GM21786 (cell line): ENCODE measurements around the gene RAMP1.
"Not testable (repeated sequence)": the region's sequence is repeated elsewhere in the genome, so short reads cannot be mapped to it uniquely, and the experiment has no call there.

ENCODE experiments used
- ATAC-seq: cut with Tn5 transposase; IDR thresholded peaks from one replicate; pipeline ENCODE4 v1.9.1; 2021; ENCODE audit not compliant: unreplicated experiment

The RAMP1 gene

GRCh38 chr2:237943395-237944094 lies 84.1 kb downstream of the RAMP1 start:
- no peak for ATAC-seq

DNA sequence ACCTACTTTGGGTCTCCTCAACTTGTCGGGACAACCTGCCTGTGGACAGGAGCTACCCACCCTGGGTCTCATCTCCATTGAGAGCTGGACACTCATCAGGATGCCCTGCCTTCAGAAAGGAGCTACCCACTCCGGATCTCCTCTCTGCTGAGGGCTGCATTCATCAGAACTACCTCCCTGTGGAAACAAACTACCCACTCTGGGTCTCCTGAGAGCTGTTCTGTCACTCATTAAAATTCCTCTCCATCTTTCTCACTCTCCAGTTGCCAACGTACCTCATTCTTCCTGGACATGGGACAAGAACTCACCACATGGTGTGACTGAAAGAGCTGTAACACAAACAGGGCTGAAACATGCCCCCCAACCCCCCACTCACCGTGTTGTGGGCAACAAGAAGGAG lies 84.9 kb downstream of the RAMP1 start:
- ATAC-seq = no peak

GRCh38 chr2:237946423-237946822 lies 87.0 kb downstream of the RAMP1 start:
- ATAC-seq = no peak

DNA sequence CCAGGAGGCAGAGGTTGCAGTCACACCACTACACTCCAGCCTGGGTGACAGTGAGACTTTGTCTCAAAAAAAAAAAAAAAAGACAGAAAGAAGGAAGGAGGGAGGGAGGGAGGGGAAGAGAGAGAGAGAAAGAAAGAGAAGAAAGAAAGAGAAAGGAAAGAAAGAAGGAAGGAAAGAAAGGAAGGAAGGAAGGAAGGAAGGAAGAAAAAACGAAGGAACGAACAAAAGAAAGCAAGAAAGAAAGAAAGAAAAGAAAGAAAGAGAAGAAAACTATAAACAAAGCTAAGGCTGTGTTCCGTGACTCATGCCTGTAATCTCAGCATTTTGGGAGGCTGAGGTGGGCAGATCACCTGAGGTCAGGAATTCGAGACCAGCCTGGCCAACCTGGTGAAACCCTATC lies 91.9 kb downstream of the RAMP1 start:
- ATAC-seq = not testable (repeated sequence)

- no peak for ATAC-seq
Measured at GRCh38 chr2:237951878-237952277, 92.5 kb downstream of the RAMP1 start.

DNA sequence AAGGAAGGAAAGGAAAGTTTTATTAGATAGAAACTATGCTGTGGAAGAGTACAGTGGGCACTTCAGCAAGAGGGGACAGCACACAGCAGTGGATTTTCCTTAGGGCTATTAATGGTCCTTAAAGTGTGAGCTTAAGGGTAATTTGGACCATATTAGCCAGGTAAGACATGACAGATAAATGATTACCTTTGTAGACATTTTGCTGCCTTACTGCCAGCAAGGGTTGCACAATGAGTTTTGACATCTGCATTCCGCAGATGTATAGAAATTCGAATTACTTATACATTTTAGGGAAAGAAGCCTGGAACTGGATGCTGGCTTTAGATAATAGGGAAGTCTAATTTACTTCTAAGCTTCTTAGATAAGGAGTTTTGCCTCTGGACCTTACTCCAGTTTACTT lies 93.4 kb downstream of the RAMP1 start:
- ATAC-seq = no peak

GRCh38 chr2:237955640-237956401 lies 96.4 kb downstream of the RAMP1 start:
- ATAC-seq = no peak

GRCh38 chr2:237956402-237956736 lies 96.9 kb downstream of the RAMP1 start:
- ATAC-seq = no peak

DNA sequence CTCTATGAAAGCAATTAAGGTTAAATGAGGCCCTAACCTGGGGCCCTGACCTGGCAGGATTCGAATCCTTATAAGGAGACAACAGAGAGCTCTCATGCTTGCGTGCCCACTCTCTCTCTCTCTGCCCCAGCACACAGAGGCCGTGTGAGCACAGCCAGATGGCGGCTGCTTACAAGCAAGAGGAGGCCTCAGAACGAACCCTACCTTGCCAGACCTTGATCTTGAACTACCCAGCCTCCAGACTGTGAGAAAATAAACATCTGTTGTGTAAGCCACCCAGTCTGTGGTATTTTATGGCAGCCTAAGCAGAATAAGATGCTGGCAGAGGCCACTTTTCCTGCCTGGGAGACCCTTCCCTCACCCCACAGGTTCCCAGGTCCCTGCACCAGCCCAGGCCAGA lies 102.2 kb downstream of the RAMP1 start:
- ATAC-seq = no peak
